GM12878 (cell line): Measurements from ENCODE around the gene ATF7.

Experiments
- CHD2 ChIP-seq: IDR thresholded peaks from 2 replicates; pipeline ENCODE4 v1.6.1; 2011; ENCODE audit warnings: low read depth, low read length, improper control_type of control experiment, borderline replicate concordance
- DPF2 ChIP-seq: fragments of 450-650 bp; IDR thresholded peaks from 2 replicates; pipeline ENCODE4 v1.6.1; 2017; ENCODE audit warnings: mild to moderate bottlenecking
- HCFC1 ChIP-seq: fragments of 150-350 bp; IDR thresholded peaks from 2 replicates; pipeline ENCODE4 v1.6.1; 2014; ENCODE audit warnings: low read length
- SMARCA5 ChIP-seq: fragments of 450-650 bp; IDR thresholded peaks from 2 replicates; pipeline ENCODE4 v1.6.1; 2017; ENCODE audit warnings: mild to moderate bottlenecking
- SRF ChIP-seq, 2 experiments: IDR thresholded peaks; 2 replicates each; pipeline ENCODE4 v1.6.1; 2011; ENCODE audit warnings: low read depth in 2 of 2, low read length in 2 of 2, mild to moderate bottlenecking in 1 of 2, moderate library complexity in 1 of 2
- YY1 ChIP-seq: IDR thresholded peaks from 2 replicates; pipeline ENCODE4 v1.6.1; 2011; ENCODE audit warnings: low read depth, mild to moderate bottlenecking, low read length
- TF ChIP-seq, protein P1 (sequence below): fragments of 150-350 bp; IDR thresholded peaks from 2 replicates; pipeline ENCODE4 v1.6.1; 2016; ENCODE audit warnings: low read depth, low read length
- TF ChIP-seq, protein P2 (sequence below), 3 experiments: IDR thresholded peaks in 2 of 3; conservative IDR thresholded peaks in 1 of 3; 2 replicates each; pipeline ENCODE4 v1.5.1; 2011; ENCODE audit warnings: low read depth in 3 of 3, low read length in 3 of 3, mild to moderate bottlenecking in 3 of 3, control low read depth in 2 of 3, moderate library complexity in 2 of 3, inconsistent platforms in 1 of 3, mixed read lengths in 1 of 3; ENCODE audit not compliant: control insufficient read depth in 2 of 3, insufficient read depth in 1 of 3; ENCODE audit errors: extremely low read depth in 1 of 3

DNA sequence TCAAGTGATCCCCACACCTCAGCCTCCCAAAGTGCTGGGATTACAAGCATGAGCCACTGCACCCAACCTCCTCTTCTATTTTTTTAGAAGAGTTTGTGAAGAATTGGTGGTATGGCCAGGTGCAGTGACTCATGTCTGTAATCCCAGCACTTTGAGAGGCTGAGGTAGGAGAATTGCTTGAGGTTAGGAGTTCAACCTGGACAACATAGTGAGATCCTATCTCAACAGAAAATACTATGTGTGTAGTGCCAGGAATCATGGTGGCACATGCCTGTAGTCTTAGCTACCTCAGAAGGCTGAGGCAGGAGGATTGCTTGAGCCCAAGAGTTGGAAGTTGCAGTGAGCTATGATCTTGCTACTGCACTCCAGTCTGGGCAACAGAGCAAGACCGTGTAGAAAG is 5.5 kb upstream of the ATF7 start:
- TF ChIP-seq, protein P1, sequence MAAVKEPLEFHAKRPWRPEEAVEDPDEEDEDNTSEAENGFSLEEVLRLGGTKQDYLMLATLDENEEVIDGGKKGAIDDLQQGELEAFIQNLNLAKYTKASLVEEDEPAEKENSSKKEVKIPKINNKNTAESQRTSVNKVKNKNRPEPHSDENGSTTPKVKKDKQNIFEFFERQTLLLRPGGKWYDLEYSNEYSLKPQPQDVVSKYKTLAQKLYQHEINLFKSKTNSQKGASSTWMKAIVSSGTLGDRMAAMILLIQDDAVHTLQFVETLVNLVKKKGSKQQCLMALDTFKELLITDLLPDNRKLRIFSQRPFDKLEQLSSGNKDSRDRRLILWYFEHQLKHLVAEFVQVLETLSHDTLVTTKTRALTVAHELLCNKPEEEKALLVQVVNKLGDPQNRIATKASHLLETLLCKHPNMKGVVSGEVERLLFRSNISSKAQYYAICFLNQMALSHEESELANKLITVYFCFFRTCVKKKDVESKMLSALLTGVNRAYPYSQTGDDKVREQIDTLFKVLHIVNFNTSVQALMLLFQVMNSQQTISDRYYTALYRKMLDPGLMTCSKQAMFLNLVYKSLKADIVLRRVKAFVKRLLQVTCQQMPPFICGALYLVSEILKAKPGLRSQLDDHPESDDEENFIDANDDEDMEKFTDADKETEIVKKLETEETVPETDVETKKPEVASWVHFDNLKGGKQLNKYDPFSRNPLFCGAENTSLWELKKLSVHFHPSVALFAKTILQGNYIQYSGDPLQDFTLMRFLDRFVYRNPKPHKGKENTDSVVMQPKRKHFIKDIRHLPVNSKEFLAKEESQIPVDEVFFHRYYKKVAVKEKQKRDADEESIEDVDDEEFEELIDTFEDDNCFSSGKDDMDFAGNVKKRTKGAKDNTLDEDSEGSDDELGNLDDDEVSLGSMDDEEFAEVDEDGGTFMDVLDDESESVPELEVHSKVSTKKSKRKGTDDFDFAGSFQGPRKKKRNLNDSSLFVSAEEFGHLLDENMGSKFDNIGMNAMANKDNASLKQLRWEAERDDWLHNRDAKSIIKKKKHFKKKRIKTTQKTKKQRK, result no peak
- TF ChIP-seq HCFC1 (no peak), SMARCA5 (no peak), YY1 (no peak), DPF2 (no peak), SRF (IDR thresholded peaks at IDR 0.05; ENCODE audit: low read depth in 2 of 2, low read length in 2 of 2) (no peak), CHD2 (no peak)
- TF ChIP-seq, protein P2, sequence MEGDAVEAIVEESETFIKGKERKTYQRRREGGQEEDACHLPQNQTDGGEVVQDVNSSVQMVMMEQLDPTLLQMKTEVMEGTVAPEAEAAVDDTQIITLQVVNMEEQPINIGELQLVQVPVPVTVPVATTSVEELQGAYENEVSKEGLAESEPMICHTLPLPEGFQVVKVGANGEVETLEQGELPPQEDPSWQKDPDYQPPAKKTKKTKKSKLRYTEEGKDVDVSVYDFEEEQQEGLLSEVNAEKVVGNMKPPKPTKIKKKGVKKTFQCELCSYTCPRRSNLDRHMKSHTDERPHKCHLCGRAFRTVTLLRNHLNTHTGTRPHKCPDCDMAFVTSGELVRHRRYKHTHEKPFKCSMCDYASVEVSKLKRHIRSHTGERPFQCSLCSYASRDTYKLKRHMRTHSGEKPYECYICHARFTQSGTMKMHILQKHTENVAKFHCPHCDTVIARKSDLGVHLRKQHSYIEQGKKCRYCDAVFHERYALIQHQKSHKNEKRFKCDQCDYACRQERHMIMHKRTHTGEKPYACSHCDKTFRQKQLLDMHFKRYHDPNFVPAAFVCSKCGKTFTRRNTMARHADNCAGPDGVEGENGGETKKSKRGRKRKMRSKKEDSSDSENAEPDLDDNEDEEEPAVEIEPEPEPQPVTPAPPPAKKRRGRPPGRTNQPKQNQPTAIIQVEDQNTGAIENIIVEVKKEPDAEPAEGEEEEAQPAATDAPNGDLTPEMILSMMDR (IDR thresholded peaks at IDR 0.05 in 2 of 3, conservative IDR thresholded peaks at IDR 0.05 in 1 of 3; ENCODE audit: control insufficient read depth in 2 of 3, extremely low read depth in 1 of 3, insufficient read depth in 1 of 3, low read depth in 3 of 3, low read length in 3 of 3), result no peak
